Esophagus squamous epithelium (tissue), 5 donors: Measurements from ENCODE around the gene RGS18. TPM values are rescaled to one million over a fixed set of nuclear protein-coding genes. Genes with fewer than 3 reads are reported as not detected.
"Not testable (repeated sequence)": the region's sequence is repeated elsewhere in the genome, so short reads cannot be mapped to it uniquely, and the experiment has no call there.

Experiments used
- DNase-seq: peaks from one replicate; lab custom pipeline; 2025; lab: John Stamatoyannopoulos, UW
- H3K27ac ChIP-seq, 4 donors: fragments of 200-600 bp; sonication (generic); one replicate each; pipeline ENCODE4 v1.5.1; 2016 to 2019; ENCODE audit warnings: mild to moderate bottlenecking in 1 of 4
- H3K27me3 ChIP-seq, 4 donors: fragments of 200-600 bp; sonication (generic); 1 replicate in 3 of 4; 2 replicates in 1 of 4; pipeline versions ENCODE4 v1.5.1 to v1.6.0; 2017 to 2021; ENCODE audit warnings: antibody characterized with exemption in 1 of 4
- H3K36me3 ChIP-seq, 3 donors: fragments of 200-600 bp; sonication (generic); one replicate each; pipeline ENCODE4 v1.5.1; 2016 to 2019
- H3K4me1 ChIP-seq, 3 donors: fragments of 200-600 bp; sonication (generic); one replicate each; pipeline ENCODE4 v1.5.1; 2017 to 2019
- H3K4me3 ChIP-seq, 4 donors: fragments of 200-600 bp; sonication (generic); 1 replicate in 3 of 4; 2 replicates in 1 of 4; pipeline ENCODE4 v1.5.1; 2016 to 2019; ENCODE audit warnings: mild to moderate bottlenecking in 2 of 4, moderate library complexity in 1 of 4
- H3K9me3 ChIP-seq, 3 donors: fragments of 200-600 bp; sonication (generic); one replicate each; pipeline ENCODE4 v1.5.1; 2016 to 2019
- CTCF ChIP-seq, 6 experiments: fragments of 450-650 bp in 4 of 6; fragments of 200-600 bp in 2 of 6; sonication (generic) in 2 of 6; IDR thresholded peaks; one replicate each; pipeline ENCODE4 v1.5.1; 2016 to 2019; ENCODE audit warnings: antibody characterized with exemption in 6 of 6, mild to moderate bottlenecking in 4 of 6, moderate library complexity in 4 of 6
- POLR2A ChIP-seq, 4 donors: fragments of 450-650 bp; IDR thresholded peaks; one replicate each; pipeline ENCODE4 v1.6.1; 2017; ENCODE audit warnings: antibody characterized with exemption in 4 of 4, mild to moderate bottlenecking in 4 of 4, moderate library complexity in 3 of 4
- WGBS, 2 donors: methylation state at CpG; one replicate each; pipeline ENCODE4 v1.1.5; 2018; 5-methylcytosine and 5-hydroxymethylcytosine counted together
- intact Hi-C: fragments of 100-400 bp; cut with DNase I; formaldehyde crosslinking; loops from one replicate; pipeline ENCODE4 v1.15.0; 2022
- total RNA-seq, 4 donors: library from RNA; depleted of rRNA; stranded (reverse); fragments of >200 nt; gene quantifications; one replicate each; pipeline ENCODE4 v1.1.0, GENCODE V29; 2016
- donor health status: DM: yes; HTN: yes; CAD: no.

The RGS18 gene
- total RNA-seq, 4 donors from 2014 or later: 0.53 to 4.6 (median 1.6) TPM

GRCh38 chr1:192161976-192162375 is 3.7 kb downstream of the RGS18 start:
- H3K4me3 ChIP-seq: no peak overlapping the region
- no peak overlapping the region for H3K27ac ChIP-seq
- no peaks in the 10 kb centered on the region for H3K4me1 ChIP-seq
- H3K36me3 ChIP-seq: no peaks in the 10 kb centered on the region
- H3K27me3 ChIP-seq: no peaks in the 10 kb centered on the region
- intact Hi-C loops: no loop called here
- H3K9me3 ChIP-seq: no peaks in the 10 kb centered on the region
- no peak for DNase-seq
- 71 to 78% methylated on average over 1 of the region's 1 CpG for WGBS, 2 donors
- no peak for TF ChIP-seq POLR2A (IDR thresholded peaks at IDR 0.05)

- H3K27ac ChIP-seq: no peak overlapping the region
- intact Hi-C loops: no loop called here
- H3K36me3 ChIP-seq: no peaks in the 10 kb centered on the region
- no peaks in the 10 kb centered on the region for H3K27me3 ChIP-seq
- H3K9me3 ChIP-seq: no peaks in the 10 kb centered on the region
- TF ChIP-seq CTCF (IDR thresholded peaks at IDR 0.05) (no peak), POLR2A (IDR thresholded peaks at IDR 0.05) (no peak)
- no peak for DNase-seq
- H3K4me1 ChIP-seq: peaks cover 0 to 1% (median 0%) of the 10 kb centered on the region in 3 donors
- 39 to 49% methylated on average over 5 of the region's 5 CpGs for WGBS, 2 donors
- no peak overlapping the region for H3K4me3 ChIP-seq
Measured at GRCh38 chr1:192162376-192162775, 4.1 kb downstream of the RGS18 start.

- H3K4me3 ChIP-seq, H3K27me3 ChIP-seq, H3K4me1 ChIP-seq, DNase-seq, H3K9me3 ChIP-seq, H3K27ac ChIP-seq, intact Hi-C loops, H3K36me3 ChIP-seq: not testable (repeated sequence)
- WGBS, 2 donors: 70 to 74% methylated on average over 7 of the region's 7 CpGs
Measured at GRCh38 chr1:192165002-192165401, 6.7 kb downstream of the RGS18 start.

- no peak for DNase-seq
- TF ChIP-seq POLR2A (IDR thresholded peaks at IDR 0.05): no peak
- TF ChIP-seq CTCF (IDR thresholded peaks at IDR 0.05): no peak
- no peaks in the 10 kb centered on the region for H3K27me3 ChIP-seq
- WGBS, 2 donors: 82 to 85% methylated on average over 1 of the region's 1 CpG
- no peak overlapping the region for H3K27ac ChIP-seq
- H3K4me1 ChIP-seq: peaks cover 0 to 9% (median 0%) of the 10 kb centered on the region in 3 donors
- no peak overlapping the region for H3K4me3 ChIP-seq
- intact Hi-C loops: no loop called here
- no peaks in the 10 kb centered on the region for H3K9me3 ChIP-seq
- H3K36me3 ChIP-seq: no peaks in the 10 kb centered on the region
Measured at GRCh38 chr1:192167011-192167410, 8.7 kb downstream of the RGS18 start.

- no peak overlapping the region for H3K27ac ChIP-seq
- no peaks in the 10 kb centered on the region for H3K36me3 ChIP-seq
- no peak overlapping the region for H3K4me3 ChIP-seq
- TF ChIP-seq CTCF (IDR thresholded peaks at IDR 0.05) (no peak), POLR2A (IDR thresholded peaks at IDR 0.05) (no peak)
- H3K9me3 ChIP-seq: no peaks in the 10 kb centered on the region
- H3K4me1 ChIP-seq: peaks cover 0 to 9% (median 0%) of the 10 kb centered on the region in 3 donors
- WGBS, 2 donors: 71 to 74% methylated on average over 3 of the region's 3 CpGs
- no peak for DNase-seq
- intact Hi-C loops: no loop called here
- H3K27me3 ChIP-seq: no peaks in the 10 kb centered on the region
Measured at GRCh38 chr1:192167911-192168700, 9.8 kb downstream of the RGS18 start.

GRCh38 chr1:192168964-192169363 is 10.7 kb downstream of the RGS18 start:
- Histone ChIP-seq H3K27ac (no peak overlapping the region), H3K9me3 (no peaks in the 10 kb centered on the region), H3K27me3 (no peaks in the 10 kb centered on the region), H3K4me3 (no peak overlapping the region), H3K36me3 (no peaks in the 10 kb centered on the region), H3K4me1 (peaks cover 0 to 9% (median 0%) of the 10 kb centered on the region in 3 donors)
- WGBS, 2 donors: 57 to 68% methylated on average over 4 of the region's 4 CpGs
- no peak for DNase-seq
- intact Hi-C loops: no loop called here
- TF ChIP-seq CTCF (IDR thresholded peaks at IDR 0.05) (no peak), POLR2A (IDR thresholded peaks at IDR 0.05) (no peak)
